ENCODE data around the gene HPSE2.

- TF ChIP-seq PAX8 (CRISPR knock-in tag; IDR thresholded peaks at IDR 0.05; ENCODE audit: borderline replicate concordance) (no peak), ZNF713 (CRISPR knock-in tag; IDR thresholded peaks at IDR 0.05) (no peak), USF2 (IDR thresholded peaks at IDR 0.05; ENCODE audit: low read depth, low read length) (no peak), USF2 (CRISPR knock-in tag; IDR thresholded peaks at IDR 0.05; ENCODE audit: borderline replicate concordance) (no peak), CTCF (CRISPR knock-in tag; IDR thresholded peaks at IDR 0.05) (no peak)
These were observed 44.8 kb upstream of the HPSE2 start for GRCh38 chr10:99280472-99280871.
